ENCODE data around the gene SLC43A2. TPM values are rescaled to one million over a fixed set of nuclear protein-coding genes. Genes with fewer than 3 reads are reported as not detected.

SLC43A2 gene
- total RNA-seq, 1 donor from 2014 or later: 39.9 TPM

GRCh38 chr17:1635675-1636465, 7.2 kb upstream of the SLC43A2 start:
- ATAC-seq (no peak), DNase-seq (no peak)
- intact Hi-C loops (cut with DNase I): no loop called here
- H3K9me3 ChIP-seq: no peaks in the 10 kb centered on the region
- H3K36me3 ChIP-seq: peaks cover 31% of the 10 kb centered on the region
- peaks cover 4% of the 10 kb centered on the region for H3K4me1 ChIP-seq
- H3K27ac ChIP-seq: no peak overlapping the region
- no peak overlapping the region for H3K4me3 ChIP-seq
- no peaks in the 10 kb centered on the region for H3K27me3 ChIP-seq
- TF ChIP-seq CTCF (IDR thresholded peaks at IDR 0.05): no peak

GRCh38 chr17:1634841-1635650, 6.4 kb upstream of the SLC43A2 start:
- no peak for TF ChIP-seq CTCF (IDR thresholded peaks at IDR 0.05)
- Histone ChIP-seq H3K9me3 (no peaks in the 10 kb centered on the region), H3K4me1 (peaks cover 6% of the 10 kb centered on the region), H3K27me3 (no peaks in the 10 kb centered on the region), H3K4me3 (no peak overlapping the region), H3K36me3 (peaks cover 31% of the 10 kb centered on the region), H3K27ac (no peak overlapping the region)
- ATAC-seq (no peak), DNase-seq (no peak)
- intact Hi-C loops (cut with DNase I): no loop called here

- no peaks in the 10 kb centered on the region for H3K27me3 ChIP-seq
- peaks cover 30% of the 10 kb centered on the region for H3K4me1 ChIP-seq
- intact Hi-C loops (cut with DNase I): no loop called here
- H3K36me3 ChIP-seq: peaks cover 15% of the 10 kb centered on the region
- TF ChIP-seq CTCF (IDR thresholded peaks at IDR 0.05): no peak
- DNase-seq: no peak
- no peak for ATAC-seq
- no peaks in the 10 kb centered on the region for H3K9me3 ChIP-seq
- no peak overlapping the region for H3K4me3 ChIP-seq
- no peak overlapping the region for H3K27ac ChIP-seq
Measured at GRCh38 chr17:1630662-1631061, 2.0 kb upstream of the SLC43A2 start.

- intact Hi-C loops (cut with DNase I): loop anchor here (5.0 kb wide), 1 partner anchor 57 kb away; no protein-coding TSS in a partner anchor
- peak; percentile 90 for DNase-seq
- H3K27me3 ChIP-seq: no peaks in the 10 kb centered on the region
- ATAC-seq: peak; percentile 52
- H3K4me3 ChIP-seq: peak overlapping the region; percentile 81
- H3K36me3 ChIP-seq: peaks cover 5% of the 10 kb centered on the region
- H3K27ac ChIP-seq: peak overlapping the region; percentile 92
- no peaks in the 10 kb centered on the region for H3K9me3 ChIP-seq
- peak; percentile 67 for TF ChIP-seq CTCF (IDR thresholded peaks at IDR 0.05)
- peaks cover 40% of the 10 kb centered on the region for H3K4me1 ChIP-seq
Measured at GRCh38 chr17:1629504-1630310, 1.1 kb upstream of the SLC43A2 start.

GRCh38 chr17:1628856-1629503, 346 bp upstream of the SLC43A2 start:
- Histone ChIP-seq H3K36me3 (peaks cover 7% of the 10 kb centered on the region), H3K27ac (peak overlapping the region; percentile 92), H3K27me3 (no peaks in the 10 kb centered on the region), H3K9me3 (no peaks in the 10 kb centered on the region), H3K4me3 (peak overlapping the region; percentile 81), H3K4me1 (peaks cover 40% of the 10 kb centered on the region)
- TF ChIP-seq CTCF (IDR thresholded peaks at IDR 0.05): peak; percentile 43
- ATAC-seq (peak; percentile 88), DNase-seq (peak; percentile 98)
- intact Hi-C loops (cut with DNase I): loop anchor here (5.0 kb wide), 1 partner anchor 57 kb away; no protein-coding TSS in a partner anchor
